ENCODE measurements around the gene HGFAC. TPM values are rescaled to one million over a fixed set of nuclear protein-coding genes. Genes with fewer than 3 reads are reported as not detected.

Gene HGFAC
- total RNA-seq, 4 donors from 2014 or later, result 0.52 to 2.3 TPM; not detected in 2

- Histone ChIP-seq H3K27ac (replicated peaks in 1 of 4) (no peak overlapping the region), H3K9me3 (peaks cover 0 to 5% (median 0%) of the 10 kb centered on the region in 4 donors), H3K36me3 (no peaks in the 10 kb centered on the region), H3K27me3 (peaks cover 0 to 12% (median 0%) of the 10 kb centered on the region in 4 donors), H3K4me3 (no peak overlapping the region), H3K4me1 (peaks cover 0 to 23% (median 21%) of the 10 kb centered on the region in 4 donors)
- 94% methylated on average over 26 of the region's 53 CpGs for WGBS
- intact Hi-C loops (cut with DNase I), result no loop called here
- no peak for DNase-seq (ENCODE audit: extremely low spot score)
- TF ChIP-seq POLR2A (IDR thresholded peaks at IDR 0.05; ENCODE audit: low read depth), result no peak
- TF ChIP-seq, protein P1, sequence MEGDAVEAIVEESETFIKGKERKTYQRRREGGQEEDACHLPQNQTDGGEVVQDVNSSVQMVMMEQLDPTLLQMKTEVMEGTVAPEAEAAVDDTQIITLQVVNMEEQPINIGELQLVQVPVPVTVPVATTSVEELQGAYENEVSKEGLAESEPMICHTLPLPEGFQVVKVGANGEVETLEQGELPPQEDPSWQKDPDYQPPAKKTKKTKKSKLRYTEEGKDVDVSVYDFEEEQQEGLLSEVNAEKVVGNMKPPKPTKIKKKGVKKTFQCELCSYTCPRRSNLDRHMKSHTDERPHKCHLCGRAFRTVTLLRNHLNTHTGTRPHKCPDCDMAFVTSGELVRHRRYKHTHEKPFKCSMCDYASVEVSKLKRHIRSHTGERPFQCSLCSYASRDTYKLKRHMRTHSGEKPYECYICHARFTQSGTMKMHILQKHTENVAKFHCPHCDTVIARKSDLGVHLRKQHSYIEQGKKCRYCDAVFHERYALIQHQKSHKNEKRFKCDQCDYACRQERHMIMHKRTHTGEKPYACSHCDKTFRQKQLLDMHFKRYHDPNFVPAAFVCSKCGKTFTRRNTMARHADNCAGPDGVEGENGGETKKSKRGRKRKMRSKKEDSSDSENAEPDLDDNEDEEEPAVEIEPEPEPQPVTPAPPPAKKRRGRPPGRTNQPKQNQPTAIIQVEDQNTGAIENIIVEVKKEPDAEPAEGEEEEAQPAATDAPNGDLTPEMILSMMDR (IDR thresholded peaks at IDR 0.05), result no peak
- no peak for TF ChIP-seq POLR2AphosphoS5 (IDR thresholded peaks at IDR 0.05)
- no peak for TF ChIP-seq EP300 (IDR thresholded peaks at IDR 0.05)
Measured at GRCh38 chr4:3447431-3448395, 5.9 kb downstream of the HGFAC start.

GRCh38 chr4:3449047-3449573 lies 7.3 kb downstream of the HGFAC start:
- intact Hi-C loops (cut with DNase I), result no loop called here
- no peaks in the 10 kb centered on the region for H3K27me3 ChIP-seq
- H3K36me3 ChIP-seq, result no peaks in the 10 kb centered on the region
- TF ChIP-seq POLR2A (IDR thresholded peaks at IDR 0.05; ENCODE audit: low read depth), result no peak
- TF ChIP-seq EP300 (IDR thresholded peaks at IDR 0.05), result no peak
- TF ChIP-seq, protein P1 (IDR thresholded peaks at IDR 0.05), result no peak
- TF ChIP-seq POLR2AphosphoS5 (IDR thresholded peaks at IDR 0.05), result no peak
- H3K4me3 ChIP-seq, result no peak overlapping the region
- DNase-seq (ENCODE audit: extremely low spot score), result no peak
- 92% methylated on average over 16 of the region's 21 CpGs for WGBS
- peaks cover 0 to 14% (median 12%) of the 10 kb centered on the region in 4 donors for H3K4me1 ChIP-seq
- H3K9me3 ChIP-seq, result no peaks in the 10 kb centered on the region
- H3K27ac ChIP-seq (replicated peaks in 1 of 4), result no peak overlapping the region

DNA sequence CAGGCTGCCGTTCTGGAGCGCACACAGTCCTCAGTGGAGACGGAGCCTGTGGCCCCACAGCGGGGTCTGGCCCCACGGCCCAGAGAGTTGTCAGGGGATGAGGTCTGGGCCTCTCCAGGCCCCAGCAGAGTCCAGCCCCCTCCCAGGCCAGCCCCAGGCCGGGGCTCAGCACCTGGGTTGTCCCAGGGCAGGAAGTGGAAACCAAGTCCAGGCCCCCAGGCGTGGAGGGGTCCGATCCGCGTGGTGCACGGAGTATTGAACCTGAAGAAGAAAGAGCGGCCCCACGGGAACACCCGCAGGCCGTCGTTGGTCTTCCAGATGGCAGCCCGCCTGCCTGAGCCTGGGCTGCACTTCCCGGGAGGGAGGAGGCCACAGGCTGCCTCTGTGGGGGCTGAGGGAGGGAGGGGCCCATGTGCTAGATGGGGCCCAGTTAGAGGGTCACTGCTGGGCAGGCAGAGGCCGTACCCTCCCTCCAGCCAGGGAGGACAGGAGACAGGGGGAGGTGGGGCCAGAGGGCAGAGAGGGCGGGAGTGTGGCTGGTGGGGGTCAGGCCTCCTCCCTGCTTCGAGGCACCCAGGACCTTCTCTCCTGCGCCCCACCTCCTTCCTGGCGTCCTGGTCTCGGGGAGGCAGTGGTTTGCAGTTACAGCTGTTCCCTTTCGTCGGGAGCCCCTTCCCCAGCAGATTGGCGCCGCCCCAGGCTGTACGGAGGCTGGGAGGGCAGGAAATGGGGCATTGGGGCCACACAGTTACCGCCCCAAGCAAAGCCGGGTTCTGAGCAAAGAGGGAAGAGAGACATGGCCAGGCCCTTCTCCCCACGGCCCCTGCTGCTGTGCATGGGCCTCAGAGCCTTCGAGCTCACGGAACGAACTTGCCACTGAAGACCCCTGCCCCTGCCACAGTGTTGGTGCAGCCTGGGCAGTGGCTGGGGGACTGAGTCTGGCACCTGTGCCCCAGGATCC lies 8.1 kb downstream of the HGFAC start:
- 79% methylated on average over 29 of the region's 35 CpGs for WGBS
- DNase-seq (ENCODE audit: extremely low spot score), result no peak
- H3K27me3 ChIP-seq, result no peaks in the 10 kb centered on the region
- TF ChIP-seq, protein P1 (IDR thresholded peaks at IDR 0.05), result no peak
- no peak for TF ChIP-seq EP300 (IDR thresholded peaks at IDR 0.05)
- TF ChIP-seq POLR2A (IDR thresholded peaks at IDR 0.05; ENCODE audit: low read depth), result no peak
- no peak for TF ChIP-seq POLR2AphosphoS5 (IDR thresholded peaks at IDR 0.05)
- peaks cover 0 to 4% (median under 1%) of the 10 kb centered on the region in 4 donors for H3K9me3 ChIP-seq
- intact Hi-C loops (cut with DNase I), result no loop called here
- H3K4me3 ChIP-seq, result no peak overlapping the region
- H3K36me3 ChIP-seq, result no peaks in the 10 kb centered on the region
- no peak overlapping the region for H3K27ac ChIP-seq (replicated peaks in 1 of 4)
- peaks cover 0 to 14% (median 12%) of the 10 kb centered on the region in 4 donors for H3K4me1 ChIP-seq

- H3K4me3 ChIP-seq, result no peak overlapping the region
- 96% methylated on average over 4 of the region's 4 CpGs for WGBS
- peaks cover 0 to 12% (median 6%) of the 10 kb centered on the region in 4 donors for H3K9me3 ChIP-seq
- no peaks in the 10 kb centered on the region for H3K36me3 ChIP-seq
- H3K27me3 ChIP-seq, result no peaks in the 10 kb centered on the region
- no peak for DNase-seq (ENCODE audit: extremely low spot score)
- intact Hi-C loops (cut with DNase I), result no loop called here
- no peak overlapping the region for H3K27ac ChIP-seq (replicated peaks in 1 of 4)
- TF ChIP-seq EP300 (IDR thresholded peaks at IDR 0.05) (no peak), POLR2AphosphoS5 (IDR thresholded peaks at IDR 0.05) (no peak), POLR2A (IDR thresholded peaks at IDR 0.05; ENCODE audit: low read depth) (no peak)
- TF ChIP-seq, protein P1 (IDR thresholded peaks at IDR 0.05), result no peak
- peaks cover 0 to 14% (median 12%) of the 10 kb centered on the region in 4 donors for H3K4me1 ChIP-seq
Measured at GRCh38 chr4:3450643-3451042, 8.9 kb downstream of the HGFAC start.
